HG03439 (cell line): ENCODE results near the gene CENPH.
"Not testable (repeated sequence)": the region's sequence is repeated elsewhere in the genome, so short reads cannot be mapped to it uniquely, and the experiment has no call there.

Experiments
- ATAC-seq: cut with Tn5 transposase; IDR thresholded peaks from one replicate; pipeline ENCODE4 v1.9.1; 2021; ENCODE audit warnings: mild to moderate bottlenecking, moderate library complexity; ENCODE audit not compliant: unreplicated experiment

The CENPH gene

DNA sequence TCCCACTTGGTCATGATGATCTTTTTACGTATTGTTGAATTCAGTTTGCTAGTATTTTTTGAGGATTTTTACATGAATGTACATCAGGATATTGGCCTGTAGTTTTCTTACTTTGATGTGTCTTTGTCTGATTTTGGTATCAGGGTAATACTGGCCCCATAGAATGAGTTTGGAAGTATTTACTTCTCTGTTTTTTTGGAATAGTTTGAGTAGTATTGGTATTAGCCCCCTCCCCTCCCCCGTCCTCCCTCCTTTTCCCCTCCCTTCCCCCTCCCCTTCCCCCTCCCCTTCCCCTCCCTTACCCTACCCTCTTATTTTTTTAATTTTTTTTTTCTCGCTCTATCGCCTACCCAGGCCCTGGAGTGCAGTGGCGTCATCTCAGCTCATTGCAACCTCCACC, 55.6 kb downstream of the CENPH start:
- ATAC-seq, result no peak

DNA sequence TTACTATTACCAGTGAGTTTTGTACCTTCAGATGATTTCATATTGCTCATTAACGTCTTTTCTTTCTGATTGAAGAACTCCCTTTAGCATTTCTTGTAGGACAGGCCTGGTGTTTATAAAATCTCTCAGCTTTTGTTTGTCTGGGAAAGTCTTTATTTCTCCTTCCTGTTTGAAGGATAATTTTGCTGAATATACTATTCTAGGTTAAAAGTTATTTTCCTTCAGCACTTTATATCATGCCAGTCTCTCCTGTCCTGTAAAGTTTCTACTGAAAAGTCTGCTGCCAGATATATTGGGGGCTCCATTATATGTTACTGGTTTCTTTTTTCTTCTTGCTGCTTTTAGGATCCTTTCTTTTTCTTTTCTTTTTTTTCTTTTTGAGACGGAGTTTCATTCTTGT, 58.6 kb downstream of the CENPH start:
- no peak for ATAC-seq

DNA sequence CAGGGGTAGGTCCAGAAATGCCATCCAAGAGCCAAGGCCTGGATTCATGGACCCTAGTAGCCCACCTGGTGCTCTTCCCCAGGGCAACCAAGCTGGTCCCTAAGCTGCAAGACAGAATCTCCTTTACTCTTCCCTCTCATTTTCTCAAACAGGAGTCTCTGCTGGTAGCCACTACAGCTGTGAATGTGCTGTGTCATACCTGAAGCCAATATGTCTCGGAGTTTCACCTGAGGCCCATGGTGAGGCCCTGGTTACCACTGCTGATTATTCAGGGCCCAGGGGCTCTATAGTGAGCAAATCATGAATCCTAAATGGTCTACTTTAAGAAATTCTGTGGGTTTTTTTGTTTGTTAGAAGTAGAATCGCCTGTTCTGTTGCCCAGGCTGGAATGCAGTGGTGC, 61.2 kb downstream of the CENPH start:
- ATAC-seq, result no peak

DNA sequence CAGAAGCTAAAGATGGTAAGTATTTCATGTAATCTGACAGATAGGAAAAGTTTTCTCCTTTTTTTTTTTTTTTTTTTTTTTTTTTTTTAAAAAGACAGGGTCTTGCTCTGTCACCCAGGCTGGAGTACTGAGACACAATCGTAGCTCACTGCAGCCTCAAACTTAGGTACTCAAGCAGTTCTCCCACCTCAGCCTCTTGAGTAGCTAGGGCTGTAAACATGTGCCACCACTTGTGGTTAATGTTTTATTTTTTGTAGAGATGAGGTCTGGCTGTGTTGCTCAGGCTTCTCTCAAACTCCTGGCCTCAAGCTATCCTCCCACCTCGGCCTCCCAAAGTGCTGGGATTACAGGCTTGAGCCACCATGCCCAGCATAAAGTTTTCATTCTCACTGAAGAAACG, 63.1 kb downstream of the CENPH start:
- no peak for ATAC-seq

DNA sequence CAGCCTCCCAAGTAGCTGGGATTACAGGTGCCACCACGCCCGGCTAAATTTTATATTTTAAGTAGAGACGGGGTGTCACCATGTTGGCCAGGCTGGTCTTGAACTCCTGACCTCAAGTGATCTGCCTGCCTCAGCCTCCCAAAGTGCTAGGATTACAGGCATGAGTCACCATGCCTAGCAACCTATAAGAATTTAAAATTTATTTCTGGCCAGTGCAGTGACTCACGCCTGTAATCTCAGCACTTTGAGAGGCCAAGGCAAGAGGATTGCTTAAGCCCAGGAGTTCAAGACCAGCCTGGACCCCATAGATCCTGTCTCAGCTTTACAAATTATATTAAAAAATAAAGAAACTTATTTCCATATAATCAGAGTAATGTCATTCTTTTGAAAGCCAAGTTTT, 66.6 kb downstream of the CENPH start:
- ATAC-seq, result not testable (repeated sequence)

DNA sequence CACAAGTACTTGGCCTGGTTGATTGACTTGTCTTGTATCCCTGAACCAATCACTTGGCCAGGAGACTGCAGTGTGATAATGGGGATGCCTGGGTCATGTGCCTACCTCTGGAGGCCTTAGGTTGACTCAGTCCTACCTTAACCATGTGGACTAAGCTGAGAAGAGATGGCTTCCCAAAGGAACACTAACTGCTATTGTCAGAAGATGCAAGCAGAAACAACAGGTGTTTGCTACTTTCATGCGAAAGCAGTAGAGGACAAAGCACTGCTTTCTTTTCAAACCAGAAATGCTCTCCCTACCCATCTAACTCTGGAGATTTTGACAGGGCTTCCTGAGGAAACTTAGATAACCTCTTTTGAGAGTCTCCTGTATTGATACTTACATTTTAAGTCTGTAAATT, 68.2 kb downstream of the CENPH start:
- no peak for ATAC-seq
